HG02763 (cell line): Measurements from ENCODE around the gene CLTA.

ENCODE experiments used
- ATAC-seq: cut with Tn5 transposase; IDR thresholded peaks from one replicate; pipeline ENCODE4 v1.9.1; 2021; ENCODE audit warnings: mild to moderate bottlenecking, moderate library complexity; ENCODE audit not compliant: unreplicated experiment

The CLTA gene

DNA sequence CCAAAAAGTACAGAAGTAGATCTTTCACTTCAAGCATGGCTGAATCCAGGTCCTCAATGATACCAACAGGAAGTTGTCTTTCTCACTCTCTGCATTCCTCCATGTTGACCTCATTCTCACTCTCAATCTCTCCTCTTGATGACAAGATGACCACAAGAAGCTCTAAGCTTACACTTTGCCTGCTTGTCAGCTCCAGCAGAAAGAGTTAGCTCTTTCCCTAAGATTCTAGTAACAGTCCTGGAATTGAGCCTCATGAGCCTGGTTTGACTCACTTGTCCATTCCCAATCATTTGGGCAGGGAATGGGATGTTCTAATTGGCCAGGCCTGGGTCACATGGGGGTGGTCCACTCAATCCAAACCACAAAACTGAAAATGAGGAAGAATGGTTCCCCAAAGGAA lies 3.3 kb upstream of the CLTA start:
- no peak for ATAC-seq

- no peak for ATAC-seq
Observed at GRCh38 chr9:36188212-36188611, 2.5 kb upstream of the CLTA start.

DNA sequence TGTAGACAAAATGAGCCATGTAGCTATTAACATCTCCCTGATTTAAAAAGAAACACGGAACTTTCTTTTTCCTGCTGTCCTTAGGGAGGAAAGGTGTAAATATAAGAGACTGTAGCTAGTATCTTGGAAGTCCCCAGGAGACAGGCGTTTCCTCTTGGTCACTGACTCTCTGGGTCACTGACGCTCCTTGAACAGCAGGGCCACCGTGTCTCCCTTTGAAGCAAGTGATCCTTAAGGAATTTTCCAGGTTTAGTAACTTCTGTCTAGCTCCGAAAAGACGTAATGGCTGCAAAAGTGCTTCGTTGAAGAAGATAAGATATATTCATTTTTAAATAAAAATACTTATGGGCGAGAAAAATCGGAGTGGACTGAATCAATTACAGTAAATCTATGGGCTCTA lies 745 bp upstream of the CLTA start:
- ATAC-seq, result no peak

DNA sequence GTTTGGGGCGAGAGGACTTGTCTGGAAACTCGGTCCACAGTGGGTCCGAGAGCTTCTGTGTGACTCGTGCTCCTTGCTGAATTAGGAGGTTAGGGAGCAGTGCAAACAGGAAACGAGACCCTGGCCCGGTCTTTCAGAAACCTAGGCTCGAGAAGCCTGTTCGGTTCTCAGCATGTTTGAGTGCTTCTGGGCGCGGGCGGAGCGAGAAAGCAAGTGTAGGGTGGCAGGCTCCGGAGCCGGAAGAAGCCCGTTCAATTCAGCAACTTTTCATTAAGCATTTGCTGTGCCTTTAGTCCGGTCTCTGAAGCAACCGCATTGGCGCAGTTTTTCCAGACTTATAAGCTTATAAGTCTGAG lies 547 bp downstream of the CLTA start:
- peak; percentile 3 for ATAC-seq

GRCh38 chr9:36191686-36192085 lies 965 bp downstream of the CLTA start:
- no peak for ATAC-seq

- no peak for ATAC-seq
Observed at GRCh38 chr9:36192196-36192595, 1.5 kb downstream of the CLTA start.

DNA sequence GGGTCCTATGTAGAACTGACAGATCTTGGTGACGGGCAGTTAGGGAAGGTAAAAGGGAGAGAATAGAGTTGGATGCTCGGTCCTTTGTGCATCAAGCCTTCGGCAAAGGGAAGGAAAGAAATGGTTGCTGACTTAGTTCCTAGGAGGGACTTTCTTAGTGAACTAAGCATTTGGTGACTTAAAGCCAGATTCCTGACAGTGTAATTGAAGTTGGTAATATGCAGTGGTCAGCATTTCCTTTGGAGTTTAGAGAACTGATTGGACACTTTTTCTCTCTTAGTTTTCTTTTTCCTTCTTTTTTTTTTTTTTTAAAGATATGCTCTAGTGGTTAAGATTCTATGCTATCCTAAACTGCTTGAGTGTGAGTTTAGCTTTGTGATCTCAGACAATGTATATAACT lies 2.3 kb downstream of the CLTA start:
- no peak for ATAC-seq

DNA sequence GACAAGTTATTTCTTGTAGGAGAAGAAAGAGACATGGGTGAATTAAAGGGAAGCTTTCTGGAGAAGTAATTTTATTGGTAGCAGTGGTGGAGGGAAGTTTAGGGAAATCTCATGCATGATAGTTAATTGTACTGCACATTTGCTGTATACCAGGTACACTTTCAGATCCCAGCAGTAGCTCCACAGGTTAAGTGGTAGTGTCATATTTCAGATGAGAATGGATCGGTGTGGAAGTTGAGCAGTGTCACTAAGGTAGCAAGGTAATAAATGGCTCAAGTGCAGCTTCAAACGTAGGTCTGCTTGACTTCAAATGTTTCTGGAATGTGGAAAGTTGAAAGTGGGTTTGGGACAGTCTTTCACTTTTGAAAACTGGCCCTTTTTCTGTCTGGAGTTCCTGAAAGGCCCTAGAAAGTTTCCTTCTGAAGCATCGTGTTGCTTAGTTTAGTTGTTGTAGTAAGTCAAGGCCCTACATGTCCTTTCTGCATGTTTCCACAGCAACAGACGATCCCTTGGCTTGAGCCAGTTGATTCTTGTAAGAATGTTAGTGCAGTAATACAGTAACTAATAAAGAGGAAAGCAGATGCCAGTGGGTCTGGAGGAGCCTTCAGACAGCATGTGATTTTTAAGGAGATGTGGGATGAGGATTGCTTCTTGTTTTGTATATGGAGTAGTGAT lies 3.7 kb downstream of the CLTA start:
- no peak for ATAC-seq

- ATAC-seq, result no peak
Observed at GRCh38 chr9:36204906-36205547, 14.3 kb downstream of the CLTA start.

GRCh38 chr9:36207016-36207415 lies 16.3 kb downstream of the CLTA start:
- no peak for ATAC-seq

GRCh38 chr9:36207546-36208012 lies 16.9 kb downstream of the CLTA start:
- no peak for ATAC-seq

DNA sequence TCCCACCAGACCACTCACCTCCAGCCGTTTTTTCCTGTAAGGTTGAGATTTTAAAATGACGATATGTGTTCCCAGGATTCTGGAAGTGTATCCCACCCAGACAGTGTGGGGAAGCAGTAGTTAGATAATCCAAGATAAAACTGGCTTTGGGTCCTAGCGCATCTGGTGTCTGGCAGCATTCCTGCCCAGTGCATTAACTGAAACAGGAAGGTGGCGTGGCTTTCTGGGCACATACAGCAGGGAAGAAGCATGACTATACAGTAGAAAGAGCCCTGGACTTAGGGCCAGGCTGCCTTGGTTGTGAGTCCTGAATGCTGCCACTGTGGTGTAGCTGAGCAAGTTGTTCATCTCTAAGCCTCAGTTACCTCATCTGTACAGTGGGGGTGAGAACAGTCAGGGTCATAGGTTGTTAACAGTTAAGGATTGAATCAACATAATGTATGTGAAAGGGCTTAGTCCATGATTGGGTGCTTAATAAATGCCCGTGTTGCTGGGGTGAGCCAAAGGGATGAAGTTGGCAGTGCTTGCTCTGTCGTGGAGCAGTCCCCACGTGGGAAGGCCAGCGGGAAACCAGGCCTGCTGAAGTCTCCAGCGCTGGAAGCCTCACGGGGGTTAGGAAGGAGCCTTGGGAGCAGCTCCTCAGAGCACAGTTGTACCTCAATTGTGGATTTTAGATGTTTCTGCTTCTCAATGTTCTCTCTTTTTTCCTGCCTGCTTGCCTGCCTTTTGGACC lies 18.0 kb downstream of the CLTA start:
- ATAC-seq, result no peak

- no peak for ATAC-seq
Observed at GRCh38 chr9:36210722-36211121, 20.0 kb downstream of the CLTA start.

GRCh38 chr9:36211510-36211909 lies 20.8 kb downstream of the CLTA start:
- ATAC-seq, result no peak

DNA sequence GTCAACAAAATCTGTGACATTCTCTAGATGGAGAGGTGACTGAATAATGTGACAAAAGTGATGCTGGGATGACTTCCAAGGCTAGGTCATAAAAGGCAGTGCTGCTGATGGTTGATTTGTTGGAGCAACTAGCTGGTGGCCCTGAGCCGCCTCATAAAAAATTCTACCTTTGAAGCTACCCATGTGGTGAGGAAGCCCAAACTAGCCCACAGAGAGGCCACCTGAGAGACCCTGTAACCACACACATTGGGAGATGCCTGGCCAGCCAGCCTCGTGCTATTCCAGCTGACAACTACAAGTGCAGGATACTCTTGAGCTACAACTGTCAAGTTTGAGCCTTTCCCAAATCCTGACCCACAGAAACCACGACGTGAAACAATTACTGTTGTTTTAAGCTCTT lies 22.7 kb downstream of the CLTA start:
- no peak for ATAC-seq

DNA sequence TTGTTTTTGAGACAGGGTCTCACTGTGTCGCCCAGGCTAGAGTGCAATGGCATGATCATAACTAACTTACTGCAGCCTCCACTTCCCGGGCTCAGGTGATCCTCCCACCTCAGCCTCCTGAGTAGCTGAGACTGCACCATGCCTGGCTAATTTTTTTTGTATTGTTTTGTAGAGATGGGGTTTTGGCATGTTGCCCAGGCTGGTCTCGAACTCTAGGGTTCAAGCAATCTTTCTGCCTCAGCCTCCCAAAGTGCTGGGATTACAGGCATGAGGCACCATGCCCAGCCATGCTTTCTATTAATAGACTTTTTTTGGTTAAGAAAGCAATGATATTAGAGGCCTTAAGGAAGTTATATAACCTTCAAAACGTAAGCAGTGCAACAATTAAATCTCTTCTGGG lies 23.3 kb downstream of the CLTA start:
- ATAC-seq, result no peak

- ATAC-seq, result no peak
Observed at GRCh38 chr9:36214571-36214970, 23.9 kb downstream of the CLTA start.

DNA sequence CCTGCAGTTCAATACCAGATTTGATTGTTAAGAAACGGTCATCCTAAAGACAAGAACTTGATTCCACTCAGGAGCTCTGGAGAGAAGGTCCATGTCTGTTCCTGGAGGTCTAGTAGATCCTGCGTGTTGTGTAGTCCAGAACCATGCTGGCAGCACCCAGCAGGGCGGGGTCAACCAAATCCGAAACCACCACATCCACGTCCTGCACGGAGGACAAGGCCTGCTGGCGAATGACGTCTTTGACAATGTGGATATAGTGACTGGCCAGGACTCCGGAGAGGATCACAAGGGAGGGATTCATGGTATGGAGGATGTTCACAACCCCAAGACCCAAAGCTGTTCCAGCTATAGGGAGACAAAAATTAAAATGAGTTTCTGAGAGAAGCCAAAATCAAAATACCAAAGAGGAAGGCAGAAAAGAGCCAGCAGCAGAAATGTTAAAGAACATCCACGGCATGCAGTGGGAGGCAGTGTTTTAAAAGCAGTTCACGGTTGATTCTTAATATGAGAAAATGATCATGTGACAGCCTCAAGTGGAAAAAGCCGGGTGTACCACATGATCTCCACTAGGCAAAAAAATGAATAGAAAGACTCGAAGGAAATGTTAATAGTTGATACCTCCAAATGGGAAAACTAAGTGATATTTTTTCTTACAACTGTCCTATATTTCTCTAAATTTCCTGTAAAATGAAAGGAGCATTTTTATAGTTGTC lies 26.7 kb downstream of the CLTA start:
- ATAC-seq, result no peak

- ATAC-seq, result no peak
Observed at GRCh38 chr9:36218011-36218410, 27.3 kb downstream of the CLTA start.

- no peak for ATAC-seq
Observed at GRCh38 chr9:36218411-36218901, 27.7 kb downstream of the CLTA start.

- ATAC-seq, result no peak
Observed at GRCh38 chr9:36221667-36222066, 30.9 kb downstream of the CLTA start.
